PC-9 (cell line): ENCODE measurements around the gene WFDC5. TPM values are rescaled to one million over a fixed set of nuclear protein-coding genes. Genes with fewer than 3 reads are reported as not detected.

Experiments
- BruUV-seq: library from RNA; stranded (reverse); fragments of 400-500 nt; replicated peaks from 2 replicates; lab custom pipeline; 2021; lab: Mats Ljungman, UMichigan
- CTCF ChIA-PET: fragments of 300-600 bp; sonication (Branson Sonifier 250); formaldehyde crosslinking; loops from one replicate; lab custom pipeline; 2022; ENCODE audit warnings: antibody characterized with exemption; lab: Charles Lee
- POLR2A ChIA-PET: fragments of 300-600 bp; sonication (Branson Sonifier 250); formaldehyde crosslinking; loops from one replicate; lab custom pipeline; 2022; ENCODE audit warnings: antibody characterized with exemption; ENCODE audit not compliant: unreplicated experiment; lab: Charles Lee
- DNase-seq, 2 experiments: peaks; one replicate each; pipeline versions ENCODE4 v3.0.0 to v3.0.0-alpha.2; 2015 to 2022; ENCODE audit warnings: mixed read lengths in 1 of 2
- H2AFZ ChIP-seq: fragments of 200-600 bp; sonication (generic); 2 replicates; pipeline ENCODE4 v1.8.1; 2017; ENCODE audit warnings: antibody characterized with exemption
- H3F3A ChIP-seq: fragments of 200-600 bp; sonication (generic); 2 replicates; pipeline ENCODE4 v1.8.1; 2017; ENCODE audit warnings: antibody characterized with exemption, mild to moderate bottlenecking, low read depth; ENCODE audit not compliant: insufficient read depth
- H3K27ac ChIP-seq: fragments of 200-600 bp; sonication (generic); 2 replicates; pipeline ENCODE4 v1.6.1; 2016; ENCODE audit warnings: mixed run types
- H3K27me3 ChIP-seq: fragments of 200-600 bp; sonication (generic); 2 replicates; pipeline ENCODE4 v1.6.1; 2016; ENCODE audit warnings: low read depth, mixed run types; ENCODE audit not compliant: insufficient read depth
- H3K36me3 ChIP-seq: fragments of 200-600 bp; sonication (generic); 2 replicates; pipeline ENCODE4 v1.6.1; 2016; ENCODE audit warnings: low read depth, mixed run types
- H3K4me1 ChIP-seq: fragments of 200-600 bp; sonication (generic); replicated peaks from 2 replicates; pipeline ENCODE4 v1.6.1; 2016; ENCODE audit warnings: mixed run types; ENCODE audit not compliant: insufficient read depth
- H3K4me2 ChIP-seq: fragments of 200-600 bp; sonication (generic); 2 replicates; pipeline ENCODE4 v1.6.1; 2017; ENCODE audit warnings: mixed run types
- H3K4me3 ChIP-seq: fragments of 200-600 bp; sonication (generic); 2 replicates; pipeline ENCODE4 v1.6.1; 2016; ENCODE audit warnings: mixed run types
- H3K79me2 ChIP-seq: fragments of 200-600 bp; sonication (generic); 2 replicates; pipeline ENCODE4 v1.6.1; 2017; ENCODE audit warnings: low read depth, mixed run types
- H3K9me2 ChIP-seq: fragments of 200-600 bp; sonication (generic); 2 replicates; pipeline ENCODE4 v1.8.1; 2017; ENCODE audit warnings: mild to moderate bottlenecking; ENCODE audit not compliant: insufficient read depth
- H3K9me3 ChIP-seq: fragments of 200-600 bp; sonication (generic); 2 replicates; pipeline ENCODE4 v1.8.1; 2016; ENCODE audit warnings: low read depth; ENCODE audit not compliant: insufficient read depth
- H4K20me1 ChIP-seq: fragments of 200-600 bp; sonication (generic); 2 replicates; pipeline ENCODE4 v1.8.1; 2017; ENCODE audit not compliant: insufficient read depth
- CTCF ChIP-seq: fragments of 200-600 bp; sonication (generic); conservative IDR thresholded peaks from 2 replicates; pipeline ENCODE4 v1.6.1; 2017; ENCODE audit warnings: mixed run types, antibody characterized with exemption, mild to moderate bottlenecking, moderate library complexity
- EZH2 ChIP-seq: fragments of 200-600 bp; sonication (generic); IDR thresholded peaks from 2 replicates; pipeline ENCODE4 v1.8.0; 2017; ENCODE audit warnings: antibody characterized with exemption, low read depth
- intact Hi-C: fragments of 100-400 bp; cut with micrococcal nuclease; formaldehyde crosslinking; loops from one replicate; pipeline ENCODE4 v1.10.0; 2022; ENCODE audit not compliant: unreplicated experiment
- total RNA-seq: library from RNA; stranded (reverse); gene quantifications from 2 replicates; pipeline ENCODE4 v1.2.3, GENCODE V29; 2021

Gene WFDC5
- total RNA-seq, 1 experiment from 2014 or later = not detected

GRCh38 chr20:45136911-45137310 lies 21.9 kb upstream of the WFDC5 start:
- no peak for DNase-seq
- peaks cover 8% of the 10 kb centered on the region; the same call in 1 of the 2 replicates for H3F3A ChIP-seq
- no peaks in the 10 kb centered on the region for H3K36me3 ChIP-seq
- no peaks in the 10 kb centered on the region for H3K79me2 ChIP-seq
- no peak overlapping the region for H3K4me3 ChIP-seq
- H3K9me2 ChIP-seq = no peaks in the 10 kb centered on the region
- no peaks in the 10 kb centered on the region for H4K20me1 ChIP-seq
- H3K4me1 ChIP-seq = 0 out of 2 replicates have a peak, but pooled peaks cover 7% of the 10 kb centered on the region
- H3K27ac ChIP-seq = no peak overlapping the region
- CTCF ChIA-PET = interaction anchor here (0.8 kb wide), 1 partner anchor 175 kb away, joined by 4 read pairs; no protein-coding TSS in a partner anchor
- no TSS peak for BruUV-seq
- intact Hi-C loops = no loop called here
- H3K4me2 ChIP-seq = no peak overlapping the region
- H2AFZ ChIP-seq = no peak overlapping the region
- TF ChIP-seq EZH2 = no peak
- TF ChIP-seq CTCF = no peak
- no peaks in the 10 kb centered on the region for H3K27me3 ChIP-seq
- POLR2A ChIA-PET = no interaction called here
- H3K9me3 ChIP-seq = no peaks in the 10 kb centered on the region

- Histone ChIP-seq H3K36me3 (no peaks in the 10 kb centered on the region), H3K27ac (no peak overlapping the region), H3K79me2 (no peaks in the 10 kb centered on the region), H3K27me3 (no peaks in the 10 kb centered on the region), H3K4me2 (no peak overlapping the region; the same call in 1 of the 2 replicates), H2AFZ (no peak overlapping the region), H3F3A (peaks cover 6% of the 10 kb centered on the region; the same call in 1 of the 2 replicates), H3K9me3 (no peaks in the 10 kb centered on the region), H3K4me1 (peaks cover 13% of the 10 kb centered on the region; the same call in 1 of the 2 replicates), H4K20me1 (no peaks in the 10 kb centered on the region), H3K4me3 (no peak overlapping the region), H3K9me2 (no peaks in the 10 kb centered on the region)
- ChIA-PET POLR2A (interaction anchor here (0.7 kb wide), 2 partner anchors 78 to 235 kb away, joined by 4 to 7 read pairs; partner anchors contain the start of gene SYS1), CTCF (no interaction called here)
- TF ChIP-seq CTCF = no peak
- no peak for TF ChIP-seq EZH2
- peak; percentile 28 to 75 for DNase-seq
- BruUV-seq = no TSS peak
- intact Hi-C loops = no loop called here
These were observed 13.1 kb upstream of the WFDC5 start for GRCh38 chr20:45128099-45128498.

GRCh38 chr20:45124365-45124764 lies 9.4 kb upstream of the WFDC5 start, which contains the start of gene WFDC12:
WFDC12 (minus strand) TSS chr20:45124465; CDS start chr20:45124447, 18 bp downstream.
- BruUV-seq = no TSS peak
- Histone ChIP-seq H2AFZ (no peak within 1 kb of the TSS), H3F3A (peaks cover 6% of the 10 kb centered on the region; the same call in 1 of the 2 replicates), H3K27me3 (no peaks in the 10 kb centered on the region), H3K4me1 (peaks cover 13% of the 10 kb centered on the region; the same call in 1 of the 2 replicates), H3K9me2 (no peaks in the 10 kb centered on the region), H3K4me3 (no peak within 1 kb of the TSS), H3K27ac (no peak within 1 kb of the TSS), H3K36me3 (no peaks in the 10 kb centered on the region), H3K79me2 (no peaks in the 10 kb centered on the region), H3K9me3 (no peaks in the 10 kb centered on the region), H3K4me2 (no peak within 1 kb of the TSS), H4K20me1 (no peaks in the 10 kb centered on the region)
- CTCF ChIA-PET = interaction anchor here (0.5 to 0.6 kb wide), 2 partner anchors 28 to 1651 kb away, joined by 3 to 7 read pairs; no protein-coding TSS in a partner anchor
- DNase-seq = no peak
- intact Hi-C loops = no loop called here
- TF ChIP-seq EZH2 (no peak), CTCF (no peak)
- POLR2A ChIA-PET = no interaction called here
